CD4-positive, alpha-beta T cell treated with Interleukin-21 for 1 hour (primary cell): ENCODE measurements around the gene SPATA32.

Experiments
- DNase-seq: peaks from one replicate; pipeline ENCODE4 v3.0.0-alpha.2; 2020

Gene SPATA32

DNA sequence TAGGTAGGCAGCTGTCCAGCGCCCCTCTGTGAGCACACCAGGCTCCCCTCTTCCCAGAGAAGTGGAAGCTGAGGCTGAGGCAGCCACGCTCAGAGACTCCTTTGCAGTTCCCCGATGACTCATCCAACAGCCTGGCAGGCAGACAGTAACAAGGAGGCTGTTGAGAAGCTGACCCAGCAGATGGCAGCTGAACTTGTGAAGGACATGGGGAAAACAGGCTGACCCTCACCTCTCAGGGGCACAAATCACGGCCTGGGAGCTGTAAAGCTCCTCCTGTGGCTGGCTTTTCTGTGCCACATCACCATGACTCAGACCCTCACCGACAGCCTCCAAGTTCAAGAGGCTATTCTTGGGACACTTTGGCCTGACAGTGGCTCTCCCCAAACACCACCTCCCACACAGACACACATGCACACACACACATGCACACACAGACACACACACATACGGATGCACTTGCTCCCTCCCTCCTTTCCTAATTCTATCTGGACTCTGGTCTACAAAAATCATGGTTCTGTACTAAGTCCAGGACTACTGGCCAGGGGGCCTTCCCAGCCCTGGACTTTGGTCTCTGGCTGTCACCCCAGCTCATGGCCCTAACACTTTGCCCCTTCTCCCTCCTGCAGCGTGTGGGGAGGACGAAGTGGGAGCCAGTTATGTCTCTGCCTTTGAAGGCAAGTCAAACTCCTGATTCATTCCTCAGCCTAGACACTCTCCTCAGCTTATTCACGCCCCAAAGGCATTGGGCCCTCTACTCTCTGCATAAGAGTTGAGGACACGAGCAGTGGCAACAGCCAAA lies 31.7 kb upstream of the SPATA32 start:
- DNase-seq, result no peak

DNA sequence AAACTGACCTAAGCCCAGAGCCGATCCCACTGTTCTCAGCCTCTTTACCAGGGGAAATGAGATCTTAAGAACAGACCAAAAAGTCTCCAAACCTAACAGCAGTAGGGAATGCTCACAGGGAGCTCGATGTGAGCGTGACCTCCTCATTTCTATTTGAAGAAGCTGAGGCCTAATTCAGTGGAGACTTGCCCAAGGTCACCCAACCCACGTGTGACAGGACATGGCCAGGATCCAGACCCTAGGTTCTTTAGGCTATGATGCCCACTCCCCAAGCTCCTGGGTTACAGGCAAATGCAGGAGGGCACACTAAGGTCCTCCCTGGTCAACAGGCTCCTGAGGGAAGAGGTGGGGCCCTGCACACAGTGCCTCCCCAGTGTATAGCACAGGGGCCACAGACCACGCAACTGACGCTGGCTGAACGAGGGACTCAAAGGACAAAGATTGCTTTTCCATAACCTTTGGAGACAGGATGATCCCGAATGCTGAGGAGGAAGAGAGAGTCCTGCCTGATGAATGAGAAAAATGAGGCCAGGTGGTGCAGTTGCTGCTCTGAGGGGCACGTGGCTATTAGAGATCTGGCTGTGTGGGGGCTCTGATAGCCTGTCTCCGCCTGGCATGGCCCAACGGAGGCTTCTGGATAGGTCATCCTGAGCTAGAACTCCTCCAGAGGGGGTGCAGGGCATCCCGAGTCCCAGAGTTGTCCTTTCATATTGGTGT lies 31.0 kb upstream of the SPATA32 start:
- DNase-seq, result no peak

DNA sequence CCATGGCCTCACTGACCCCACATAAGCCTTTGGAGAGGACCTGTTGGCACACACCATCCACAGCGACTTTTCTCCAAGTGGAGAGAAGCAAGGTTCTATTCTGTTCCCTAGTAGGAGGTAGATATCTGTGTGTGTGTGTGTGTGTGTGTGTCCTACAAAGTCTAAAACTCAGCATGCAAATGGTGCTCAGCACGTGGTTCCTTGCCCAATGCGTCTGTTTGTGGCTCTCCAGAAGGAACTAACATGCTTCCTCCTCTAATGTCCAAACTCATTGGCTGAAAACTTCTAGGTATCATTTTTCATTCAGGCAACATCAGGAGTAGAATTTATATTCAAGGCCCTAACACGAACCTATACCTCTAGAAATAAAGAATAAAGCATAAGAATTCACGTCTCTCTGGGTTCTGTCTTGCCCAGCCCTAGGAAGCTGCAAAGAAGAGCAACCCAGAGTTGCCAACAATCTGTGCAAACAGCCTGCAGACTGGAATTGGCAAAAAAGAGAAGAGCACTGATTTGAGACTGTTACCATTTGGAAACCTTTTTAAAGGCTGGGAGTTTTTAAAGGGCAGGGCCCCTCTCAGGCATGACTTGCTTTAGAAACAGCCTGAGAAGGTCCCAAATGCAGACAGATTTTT lies 29.4 kb upstream of the SPATA32 start:
- DNase-seq, result no peak

DNA sequence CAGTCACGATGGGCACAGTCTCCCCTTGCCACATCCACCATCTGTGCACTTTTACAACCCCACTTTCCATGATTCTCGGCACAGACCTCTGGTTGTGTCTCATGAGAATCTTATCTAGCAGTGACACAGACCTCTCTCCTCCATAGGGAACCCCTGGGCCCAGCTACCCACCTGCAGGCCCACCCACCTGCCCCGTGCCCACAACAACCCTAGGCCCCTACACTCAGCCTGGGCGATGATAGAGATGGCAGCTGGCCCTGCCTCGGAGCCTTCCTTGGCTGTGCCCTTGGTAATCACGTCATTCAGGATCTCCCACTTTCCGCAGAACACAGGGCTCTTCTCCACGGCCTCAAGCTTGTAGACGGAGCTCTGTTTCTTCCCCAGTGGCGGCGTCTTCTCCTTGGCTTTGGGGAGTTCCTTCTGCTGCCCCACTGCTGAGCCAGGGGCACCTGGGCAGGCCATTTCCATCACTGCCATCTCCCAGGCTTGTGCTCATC lies 28.4 kb upstream of the SPATA32 start:
- DNase-seq, result no peak

DNA sequence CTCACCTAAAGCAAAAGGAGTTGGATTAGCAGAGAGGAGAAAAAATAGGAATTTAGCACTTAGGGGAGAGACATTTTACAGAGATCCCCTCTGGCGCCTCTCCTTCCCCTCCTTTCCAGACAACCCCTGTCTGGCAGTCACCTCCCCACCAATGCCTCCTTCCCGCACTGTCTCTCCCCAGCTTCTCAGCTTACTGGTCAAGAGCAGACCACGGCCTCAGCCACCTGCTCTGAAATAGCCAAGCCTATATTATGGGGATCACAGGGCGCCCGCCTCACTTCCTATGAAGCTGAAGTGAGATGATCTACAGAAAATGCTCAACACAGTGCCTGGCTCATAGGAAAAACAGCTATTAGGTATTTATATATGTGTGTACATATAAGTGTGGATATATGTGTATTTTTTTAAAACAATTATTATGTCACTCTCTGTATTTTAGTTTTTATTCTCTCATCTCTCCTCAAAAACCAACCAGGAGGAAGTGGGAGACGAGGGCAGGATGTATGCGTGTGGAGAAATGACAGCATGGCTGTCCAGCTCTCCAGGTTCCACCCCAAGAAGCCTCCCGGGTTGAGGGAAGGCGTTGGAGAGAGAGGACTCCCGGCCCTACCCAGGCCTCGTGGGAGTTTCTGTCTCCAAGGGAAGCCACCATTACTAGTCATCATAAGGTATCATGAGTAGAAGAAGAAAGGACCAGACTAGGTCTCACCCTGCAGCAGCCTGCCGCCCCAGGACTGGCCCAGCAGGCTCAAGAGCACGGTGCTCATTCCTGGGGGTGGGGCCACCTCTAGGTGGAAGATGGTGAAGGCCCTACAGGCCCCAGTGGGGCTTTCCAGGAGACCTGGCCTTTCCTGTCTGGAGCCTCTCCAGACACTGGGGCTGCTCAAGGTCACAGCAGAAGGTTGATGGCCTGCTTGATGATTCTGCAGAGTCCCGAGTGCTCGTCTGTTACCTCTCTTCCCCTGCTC lies 27.7 kb upstream of the SPATA32 start:
- no peak for DNase-seq

DNA sequence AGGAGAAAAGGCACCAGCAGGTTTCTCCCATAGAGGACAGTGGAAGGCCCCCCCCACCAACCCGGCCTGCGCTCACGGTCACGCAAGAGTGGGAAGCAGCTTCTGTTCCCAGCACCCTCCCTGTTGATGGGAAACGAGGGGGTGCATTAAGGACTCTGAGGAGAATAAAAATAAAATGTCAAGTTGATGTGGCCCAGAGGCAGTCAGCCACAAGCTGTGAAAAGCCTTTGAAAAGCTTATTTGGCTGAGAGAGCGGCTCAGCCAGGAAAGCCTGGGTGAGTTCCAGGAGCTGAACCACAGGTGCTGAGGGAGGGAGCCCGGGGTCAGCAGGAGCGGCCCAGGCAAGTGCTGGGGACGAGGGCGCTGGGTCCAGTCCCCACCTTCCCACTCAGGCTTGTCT lies 26.9 kb upstream of the SPATA32 start:
- DNase-seq, result no peak

DNA sequence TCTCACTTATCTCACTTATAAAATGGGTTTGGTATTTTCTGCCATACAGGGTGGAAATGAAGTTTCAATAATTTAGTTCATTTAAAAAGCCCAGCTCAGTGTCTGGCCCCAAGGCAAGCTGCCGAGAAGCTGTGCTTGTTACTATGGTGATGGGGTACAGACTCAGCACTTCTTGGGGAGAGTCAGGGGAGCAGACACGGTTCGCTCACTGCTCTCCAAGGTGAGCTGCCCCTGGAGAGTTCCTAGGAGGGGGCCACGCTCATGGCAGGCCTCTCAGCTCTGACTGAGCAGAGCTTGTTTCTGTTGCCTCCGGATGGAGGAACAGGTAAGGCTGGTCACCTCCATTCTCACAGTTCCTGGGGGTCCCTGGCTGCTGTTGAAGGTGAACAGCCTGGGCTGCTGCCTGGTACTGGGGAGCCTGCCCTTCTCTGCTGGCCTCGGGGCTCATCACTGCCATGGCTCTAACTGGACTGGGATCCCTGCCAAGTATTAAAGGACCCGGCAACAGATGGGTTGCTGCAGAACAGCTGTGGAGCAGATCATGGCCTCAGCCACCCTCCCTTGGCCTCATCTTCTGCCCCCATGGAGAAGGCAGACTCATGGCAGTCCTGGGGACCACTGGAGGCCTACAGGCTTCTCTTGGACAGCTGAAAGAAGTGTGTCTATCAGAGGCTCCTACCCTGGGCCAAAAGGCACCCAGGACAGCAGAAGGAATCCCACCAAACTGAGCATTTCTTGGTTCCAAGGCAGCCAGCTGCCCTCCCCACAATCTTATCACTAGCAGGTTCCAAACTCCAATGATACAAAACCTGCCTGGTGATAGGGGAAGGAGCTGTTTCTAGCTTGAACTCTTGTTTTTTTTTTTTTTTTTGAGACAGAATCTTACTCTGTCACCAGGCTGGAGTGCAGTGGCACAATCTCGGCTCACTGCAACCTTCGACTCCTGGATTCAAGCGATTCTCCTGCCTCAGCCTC lies 25.9 kb upstream of the SPATA32 start:
- DNase-seq, result no peak

DNA sequence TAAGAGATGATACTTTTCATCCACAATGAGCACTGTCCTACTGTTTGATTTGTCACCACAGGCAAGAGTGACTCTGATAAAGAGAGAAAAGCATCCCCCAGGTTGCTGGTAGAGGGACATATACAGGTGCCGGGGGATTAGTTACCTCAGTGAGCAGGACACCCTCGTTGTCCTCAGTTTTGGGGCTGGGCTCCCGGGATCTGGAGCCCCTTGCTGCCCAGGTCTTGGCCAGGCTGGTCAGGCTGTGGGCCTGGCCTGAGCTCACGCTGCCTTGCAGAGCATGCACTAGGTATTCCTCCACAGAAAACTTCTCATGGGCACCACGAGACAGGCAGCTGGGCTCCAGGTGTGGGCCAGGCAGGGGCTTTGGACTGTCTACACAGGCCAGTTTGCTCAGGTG lies 24.4 kb upstream of the SPATA32 start:
- DNase-seq, result no peak

DNA sequence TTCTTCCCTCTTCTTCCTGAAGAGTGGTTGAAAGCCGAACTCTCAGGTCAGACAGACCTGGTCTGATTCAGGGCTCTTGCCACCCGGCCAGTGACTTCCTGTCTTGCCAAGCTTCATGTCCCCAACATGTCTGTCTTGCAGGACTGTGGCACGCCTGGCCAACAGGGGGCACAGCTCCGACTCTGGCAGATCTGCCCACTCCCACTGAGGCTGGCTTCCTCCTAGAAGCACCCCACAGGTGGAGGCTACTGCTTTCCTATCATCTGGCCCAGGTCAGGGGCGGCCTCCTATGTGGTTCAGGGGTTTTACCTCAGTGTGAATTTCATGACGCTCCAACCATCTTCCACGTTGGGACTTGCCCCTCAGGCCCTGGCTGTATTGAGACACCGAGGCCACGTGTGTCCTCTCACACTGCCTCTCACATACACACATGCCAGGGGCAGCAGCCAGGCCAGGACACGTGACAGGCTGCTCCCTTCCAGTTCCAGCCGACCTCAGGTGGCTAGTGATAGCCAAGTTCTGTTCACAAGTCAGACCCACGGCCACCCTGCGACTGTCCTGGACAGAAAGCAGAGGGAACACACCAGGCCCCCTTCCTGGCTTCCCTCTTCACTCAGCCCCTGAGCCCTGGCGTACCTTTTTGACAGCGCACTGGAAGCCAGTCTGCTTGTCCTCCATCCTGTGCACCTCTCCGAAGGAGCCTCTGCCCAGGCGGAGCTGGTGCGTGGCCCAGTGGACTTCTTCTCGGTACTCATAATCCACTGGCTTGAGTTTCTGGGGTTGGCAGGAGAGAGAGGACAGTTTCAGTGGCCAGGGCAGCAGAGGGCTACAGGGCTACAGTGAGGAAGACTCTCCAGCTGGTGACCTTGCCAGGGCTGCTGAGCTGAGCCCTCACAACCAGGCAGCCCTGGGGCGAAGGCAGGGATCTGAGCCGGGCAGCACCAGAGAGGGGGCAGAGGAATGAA lies 22.6 kb upstream of the SPATA32 start:
- peak; percentile 39 for DNase-seq

DNA sequence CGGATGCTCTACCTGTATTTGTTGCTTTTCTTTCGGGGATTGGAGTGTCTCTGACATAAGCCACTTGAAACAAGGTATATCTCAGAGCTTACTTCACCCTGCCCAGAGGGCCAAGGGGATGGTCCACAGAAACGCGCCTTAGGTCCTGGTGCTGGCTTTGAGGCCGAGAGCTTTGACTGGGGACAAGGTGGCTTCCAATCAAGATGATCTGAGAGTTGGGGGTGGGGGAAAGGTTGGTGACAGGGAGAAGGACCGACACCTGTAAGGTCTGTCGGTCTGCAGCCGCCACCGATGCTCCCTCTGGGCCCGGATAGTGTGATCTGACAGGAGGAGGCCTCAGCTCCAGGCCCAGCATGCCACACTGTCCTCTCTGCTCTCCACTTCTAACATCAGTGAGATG lies 21.8 kb upstream of the SPATA32 start:
- DNase-seq, result no peak

DNA sequence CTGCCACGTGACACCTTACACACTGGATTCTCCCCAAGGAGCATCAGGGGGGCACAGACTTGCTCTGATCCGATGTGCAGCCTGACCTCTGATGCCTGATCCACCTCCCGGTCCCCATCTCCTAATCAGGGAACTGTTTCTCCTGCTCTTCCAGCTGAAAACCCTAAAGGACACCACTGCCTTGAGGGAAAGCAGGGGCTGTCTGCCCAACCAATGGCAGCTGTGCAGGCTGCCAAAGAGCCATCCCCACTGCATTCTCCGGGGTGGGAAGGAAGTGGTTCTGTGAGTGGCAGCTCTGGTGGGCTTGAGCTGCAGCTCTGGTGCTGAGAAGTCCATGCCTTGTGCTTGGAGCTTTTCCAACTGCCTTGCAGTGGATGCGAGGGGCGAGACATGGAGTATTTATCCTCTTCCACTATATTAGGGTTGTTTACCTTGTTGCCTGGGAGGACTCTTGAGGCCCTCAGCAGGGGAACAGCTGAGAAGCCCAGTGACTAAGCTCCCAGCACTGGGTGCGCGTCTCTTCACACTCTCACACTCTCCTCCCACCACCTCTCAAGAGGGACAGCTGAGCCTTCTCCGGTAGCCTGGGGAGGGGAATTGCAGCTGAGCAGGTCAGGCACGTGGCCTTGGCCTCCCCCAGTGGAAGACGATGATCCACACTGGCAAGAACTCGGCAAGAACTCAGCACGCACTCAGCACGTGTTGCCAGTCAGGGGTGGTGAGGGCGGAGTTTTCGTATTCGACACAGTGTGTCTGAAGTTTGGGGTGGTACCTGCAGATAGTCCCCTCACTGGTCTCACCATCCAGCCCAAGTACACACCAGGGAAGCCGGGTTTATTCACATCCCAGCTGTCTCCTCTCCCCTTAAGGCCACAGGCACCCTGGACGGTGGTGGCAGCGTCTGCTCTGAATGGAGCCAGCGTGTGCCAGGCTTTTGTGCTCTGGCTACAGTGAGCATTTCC lies 21.1 kb upstream of the SPATA32 start:
- no peak for DNase-seq

DNA sequence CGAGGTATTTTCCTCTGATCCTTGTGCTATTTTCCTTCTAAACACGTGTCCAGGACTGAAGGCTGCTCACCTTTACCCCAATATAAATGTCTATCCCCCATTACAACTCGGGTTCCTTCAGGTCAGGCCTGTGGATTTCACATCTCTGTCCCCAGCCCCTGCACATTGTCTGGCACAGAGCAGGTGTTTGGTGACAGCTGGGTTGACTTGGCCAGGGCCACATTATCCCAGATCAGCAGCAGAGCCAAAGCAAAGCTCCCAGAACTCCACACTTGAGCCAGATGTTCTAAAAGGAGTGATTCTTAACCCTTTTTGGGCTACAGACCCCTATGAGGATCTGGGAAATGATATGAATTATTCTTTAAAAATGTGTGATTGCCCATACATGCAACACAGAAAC lies 18.0 kb upstream of the SPATA32 start:
- no peak for DNase-seq

DNA sequence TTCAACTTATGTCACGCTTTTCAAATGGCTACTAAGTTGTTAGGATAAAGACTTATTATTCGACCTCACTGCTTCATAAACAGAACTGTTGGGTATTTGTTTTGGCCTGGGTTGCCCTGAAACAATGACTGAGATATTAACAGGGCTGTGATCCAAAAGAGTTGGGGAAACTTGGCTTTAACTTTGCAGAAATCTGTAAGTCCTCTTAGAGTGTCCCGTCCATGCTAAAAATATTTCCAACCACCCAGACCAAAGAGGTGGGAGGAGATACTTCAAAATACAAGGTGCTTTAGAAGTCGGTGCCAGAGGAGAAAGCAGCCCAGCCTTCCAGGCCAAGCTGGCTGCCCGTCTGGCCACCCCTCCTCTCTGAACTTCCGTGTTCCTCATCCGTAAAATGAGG lies 16.1 kb upstream of the SPATA32 start:
- DNase-seq, result no peak

DNA sequence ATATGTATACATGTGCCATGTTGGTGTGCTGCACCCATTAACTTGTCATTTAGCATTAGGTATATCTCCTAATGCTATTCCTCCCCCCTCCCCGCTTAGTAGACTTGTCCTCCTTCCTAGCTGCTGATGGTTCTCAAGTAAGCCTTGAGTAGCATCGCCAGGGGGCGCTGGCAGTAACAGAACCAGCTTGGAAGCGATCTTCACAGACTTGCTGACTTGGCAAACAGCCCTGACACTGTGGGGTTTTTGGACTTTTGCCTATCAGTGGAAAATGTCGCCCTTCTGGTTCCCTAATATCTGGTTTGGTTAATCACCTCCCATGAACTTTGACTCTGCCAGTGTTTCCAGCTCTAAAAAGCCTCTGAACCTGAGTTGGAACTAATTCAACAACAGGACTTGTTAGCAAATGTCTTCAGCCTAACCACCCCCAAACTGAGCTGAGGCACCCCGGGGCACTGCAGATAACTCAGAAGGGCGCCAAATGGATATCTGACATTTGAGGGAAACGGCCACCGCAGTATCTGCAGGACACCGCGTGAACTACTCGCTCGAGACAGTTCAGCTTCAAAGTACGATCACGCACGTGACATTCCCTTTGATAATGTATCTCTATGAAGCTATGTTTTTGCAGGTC lies 15.4 kb upstream of the SPATA32 start:
- peak; percentile 90 for DNase-seq

DNA sequence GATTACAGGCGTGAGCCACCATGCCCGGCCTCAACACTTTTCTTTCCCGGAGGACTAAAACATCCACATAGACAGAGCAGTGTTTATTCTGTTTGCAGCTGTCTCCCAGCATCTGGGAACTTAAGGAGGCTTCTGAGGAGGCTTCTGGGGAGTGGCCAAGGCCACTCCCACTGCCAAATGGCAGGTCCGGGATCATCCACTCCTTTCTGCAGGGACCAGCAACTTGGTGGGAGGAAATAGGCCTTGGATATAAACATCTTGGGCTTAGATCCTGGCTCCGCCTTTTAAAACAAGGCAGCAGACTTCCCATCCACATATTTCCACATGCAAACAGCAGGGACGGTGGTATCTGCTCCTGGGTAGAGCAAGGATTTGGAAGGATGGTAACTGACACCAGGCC lies 14.1 kb upstream of the SPATA32 start:
- DNase-seq, result no peak

DNA sequence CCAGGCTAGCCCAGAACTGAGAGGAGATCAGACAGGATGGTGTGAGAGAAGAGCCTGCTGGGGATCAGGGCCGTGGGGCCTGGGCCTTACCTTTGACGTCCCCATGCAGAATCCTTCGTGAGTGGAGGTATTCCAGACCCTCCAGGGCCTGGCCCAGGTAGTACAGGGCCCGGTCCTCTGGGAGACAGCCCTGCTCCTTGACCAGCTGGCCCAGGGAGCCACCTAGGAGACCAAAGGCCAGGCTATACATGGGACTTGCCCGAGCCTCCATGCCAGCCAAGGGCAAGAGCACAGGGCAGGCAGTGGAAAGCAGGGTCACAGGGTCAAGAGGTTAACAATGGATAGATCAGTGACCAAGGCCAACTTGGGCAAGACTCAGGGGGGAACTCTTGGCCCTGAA lies 12.1 kb upstream of the SPATA32 start:
- no peak for DNase-seq

DNA sequence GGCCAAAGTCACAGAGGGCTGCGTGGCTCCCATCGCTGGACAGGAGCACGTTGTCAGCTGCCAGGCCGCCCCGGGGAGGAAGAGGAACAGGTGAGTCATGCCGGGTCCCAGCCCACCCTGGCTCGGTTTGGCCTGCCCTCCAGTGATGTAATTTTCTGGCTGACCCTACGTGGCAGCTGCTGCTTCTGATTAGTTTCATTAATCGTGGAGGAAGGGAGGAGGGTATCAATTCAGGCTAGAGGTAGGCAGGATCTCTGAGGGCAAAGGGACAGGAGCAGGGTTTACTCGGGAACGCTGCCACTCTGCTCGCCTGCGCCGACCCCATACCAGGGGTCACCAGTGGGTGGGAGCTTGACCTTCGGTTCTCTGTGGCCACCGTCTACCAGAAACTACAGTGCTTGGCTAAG lies 11.7 kb upstream of the SPATA32 start:
- no peak for DNase-seq

DNA sequence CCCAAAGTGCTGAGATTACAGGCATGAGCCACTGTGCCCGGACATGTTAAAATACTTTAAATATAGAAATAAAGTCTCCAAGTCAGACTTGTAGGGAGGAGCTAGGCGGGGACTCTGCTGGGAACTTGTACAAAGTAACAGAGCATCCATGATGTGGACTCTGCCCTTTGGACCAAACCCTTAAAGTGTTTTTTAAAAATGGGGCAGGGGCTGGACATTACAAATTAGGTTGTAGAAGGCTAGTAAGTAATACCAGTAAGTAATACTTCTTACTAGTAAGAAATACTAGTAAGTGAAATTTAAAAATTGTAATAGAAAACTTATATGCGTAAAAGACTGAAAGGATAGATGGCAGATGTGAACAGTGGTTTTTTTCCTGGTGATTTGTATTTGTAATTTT lies 9.7 kb upstream of the SPATA32 start:
- DNase-seq, result no peak
